Stimulated activated CD4-positive, alpha-beta T cell treated with anti-CD3 and anti-CD28 coated beads, Interleukin-15, amount 100 ng/mL, for 1 hour (primary cell): ENCODE results near the gene KCNC3.

Experiments used
- DNase-seq, 2 donors: peaks; one replicate each; pipeline ENCODE4 v3.0.0-alpha.2; 2020; ENCODE audit warnings: low read depth in 1 of 2, low spot score in 1 of 2

Gene KCNC3

DNA sequence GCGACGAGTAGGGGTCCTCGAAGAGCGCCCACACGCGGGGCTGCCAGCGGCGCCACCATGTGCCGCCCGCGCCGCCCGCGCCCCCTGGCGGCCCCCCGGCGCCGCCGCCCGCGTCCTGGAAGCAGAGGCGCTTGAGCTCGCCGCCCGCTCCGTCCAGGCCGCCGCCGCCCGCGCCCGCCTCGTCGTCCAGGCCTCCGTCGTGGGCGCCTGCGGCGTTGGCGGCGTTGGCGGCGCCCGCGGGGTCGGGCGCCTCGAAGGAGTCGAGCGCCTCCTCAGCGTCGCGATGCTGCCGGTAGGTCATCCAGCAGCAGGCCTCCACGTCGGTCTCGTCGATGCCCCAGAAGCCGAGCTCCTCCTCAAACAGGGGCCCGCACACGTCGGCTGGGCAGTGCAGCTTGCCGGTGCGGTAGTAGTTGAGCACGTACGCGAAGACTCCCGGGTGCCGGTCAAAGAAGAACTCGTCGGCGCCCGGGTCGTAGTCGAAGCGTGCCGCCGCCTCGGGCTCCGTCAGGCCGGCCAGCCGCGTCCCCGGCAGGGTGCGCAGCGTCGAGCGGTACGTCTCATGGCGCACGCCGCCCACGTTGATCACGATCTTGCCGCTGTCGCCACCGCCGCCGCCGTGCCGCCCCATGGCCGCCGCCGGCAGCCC, 829 bp downstream of the KCNC3 start:
- no peak for DNase-seq

- DNase-seq: no peak
These were observed 1.5 kb downstream of the KCNC3 start for GRCh38 chr19:50327461-50328223.

- DNase-seq: no peak
These were observed 2.2 kb downstream of the KCNC3 start for GRCh38 chr19:50327013-50327412.

DNA sequence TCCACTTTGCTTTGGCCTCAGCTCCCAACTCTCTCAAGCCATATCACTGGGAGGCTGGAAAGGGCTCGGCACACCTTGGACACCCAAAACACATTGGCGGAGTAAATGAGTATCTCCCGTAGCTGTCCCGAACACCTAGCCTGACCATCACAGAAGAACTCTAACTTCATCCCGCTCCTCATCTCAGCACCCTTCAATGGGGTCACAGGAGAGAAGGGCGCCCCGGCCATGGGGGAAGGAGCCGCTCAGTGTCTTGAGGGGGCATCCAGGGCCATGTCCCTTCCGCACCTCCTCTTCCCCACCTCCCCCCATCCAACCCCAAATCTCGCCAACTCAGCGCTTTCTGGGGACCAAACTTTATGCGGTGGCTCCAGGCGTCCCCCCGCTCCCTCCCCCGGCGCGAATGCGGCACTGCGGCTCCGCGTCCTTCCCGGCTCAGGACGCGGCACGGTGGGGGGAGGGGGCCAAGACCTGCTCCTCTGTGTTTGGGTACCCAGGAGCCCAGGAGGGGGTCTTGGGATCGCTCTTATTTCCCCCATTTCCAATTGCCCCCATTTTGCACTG, 3.0 kb downstream of the KCNC3 start:
- no peak for DNase-seq

- peak; percentile 48 to 72 for DNase-seq
These were observed 3.7 kb downstream of the KCNC3 start for GRCh38 chr19:50325310-50326100.

- DNase-seq: no peak
These were observed 4.8 kb downstream of the KCNC3 start for GRCh38 chr19:50324331-50324730.

- DNase-seq: no peak
These were observed 5.4 kb downstream of the KCNC3 start for GRCh38 chr19:50323782-50324133.

- no peak for DNase-seq
These were observed 6.0 kb downstream of the KCNC3 start for GRCh38 chr19:50322931-50323781.

DNA sequence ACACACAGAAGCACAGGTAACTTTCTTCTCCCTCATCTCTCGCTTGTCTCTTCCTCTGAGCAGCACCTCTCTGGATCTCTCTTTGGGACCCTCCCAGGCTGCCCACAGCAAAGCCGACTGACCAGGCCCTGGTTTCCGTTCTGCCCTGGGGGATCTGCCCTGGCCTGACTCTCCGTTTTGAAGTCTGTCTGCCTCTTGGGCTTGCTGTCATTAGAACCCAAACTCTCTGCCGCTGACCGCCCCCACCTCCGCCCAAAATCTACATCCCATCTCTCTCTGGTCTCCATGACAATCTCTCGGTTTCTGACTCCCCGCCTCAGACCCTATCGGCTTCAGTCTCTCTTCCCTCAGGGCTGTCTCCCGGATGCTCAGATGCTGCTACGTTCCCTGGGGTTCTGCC, 6.9 kb downstream of the KCNC3 start:
- DNase-seq: no peak

DNA sequence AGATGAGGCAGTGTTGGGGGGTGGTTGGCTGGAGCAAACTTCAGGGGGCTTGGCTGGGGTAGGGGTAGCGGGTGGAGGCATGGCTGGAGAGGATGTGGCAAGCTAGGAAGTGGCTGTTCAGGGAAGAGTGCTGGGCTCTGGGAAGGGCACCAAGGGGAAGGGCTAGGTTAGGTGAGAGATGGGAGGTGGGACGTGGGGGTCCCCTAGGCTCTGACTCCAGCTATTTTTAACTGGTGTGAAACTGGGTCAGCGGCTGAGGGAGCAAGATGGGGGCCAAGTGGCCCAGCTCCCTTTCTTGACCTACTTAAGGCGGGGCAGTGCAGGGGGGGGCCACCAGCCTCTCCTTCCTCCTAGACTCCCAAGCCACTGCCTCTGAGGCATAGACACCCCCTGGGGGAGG, 7.3 kb downstream of the KCNC3 start:
- DNase-seq: no peak

DNA sequence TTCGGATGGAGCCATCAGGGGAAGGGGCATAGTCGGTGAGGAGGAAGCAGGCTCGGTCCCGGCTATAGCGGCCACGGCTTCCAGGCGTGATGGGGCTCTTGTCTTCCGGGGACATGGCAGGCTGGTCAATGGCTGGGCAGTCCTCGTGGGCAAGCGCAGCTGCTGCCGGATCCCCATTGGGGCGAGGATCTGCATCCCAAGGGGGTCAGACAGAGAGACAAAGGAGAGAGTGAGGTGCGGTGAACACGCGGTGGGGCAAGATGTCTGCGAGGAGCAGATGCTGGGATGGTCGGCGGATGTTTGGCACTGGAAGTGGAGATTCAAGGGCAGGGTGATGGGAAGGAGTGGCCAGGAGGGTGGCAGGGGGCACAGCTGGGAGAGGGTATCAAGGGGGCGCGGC, 8.6 kb downstream of the KCNC3 start:
- no peak for DNase-seq

GRCh38 chr19:50320051-50320450, 9.1 kb downstream of the KCNC3 start:
- DNase-seq: no peak

DNA sequence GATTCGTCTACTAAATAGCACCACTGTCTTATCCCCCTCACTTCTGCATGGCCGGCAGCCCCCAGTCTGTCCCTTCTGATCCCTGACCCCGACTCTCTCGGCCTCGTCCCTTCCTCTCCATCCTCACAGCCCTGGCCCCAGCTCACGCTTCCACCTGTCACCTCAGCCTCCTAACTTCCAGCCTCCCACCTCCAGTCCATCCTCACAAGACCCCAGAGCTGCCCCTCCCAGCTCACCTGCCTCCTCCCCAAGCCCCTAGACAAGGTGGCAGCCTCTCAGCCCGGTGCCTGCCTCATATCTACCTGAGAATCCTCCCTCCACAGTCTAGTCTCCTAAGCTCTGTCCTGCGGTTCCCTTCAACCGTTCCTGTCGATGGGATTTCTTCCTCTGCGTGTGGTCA, 10.0 kb downstream of the KCNC3 start:
- no peak for DNase-seq

DNA sequence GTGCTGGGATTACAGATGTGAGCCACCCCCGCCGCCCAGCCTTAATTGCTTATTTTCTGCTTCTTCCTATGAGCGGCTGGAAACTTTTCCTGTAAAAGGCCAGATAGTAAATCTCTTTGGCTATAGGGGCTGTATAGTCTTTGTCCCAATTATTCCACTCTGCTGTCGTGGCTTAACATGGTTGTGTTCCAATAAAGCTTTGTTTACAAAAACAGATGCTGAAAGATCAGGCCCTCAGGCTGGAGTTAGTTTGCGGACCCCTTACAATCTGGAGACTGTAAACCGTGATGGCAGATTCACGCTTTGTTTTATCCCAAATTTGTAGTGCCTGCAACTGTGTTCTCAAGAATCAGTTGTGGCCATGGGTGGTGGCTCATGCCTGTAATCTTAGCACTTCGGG, 10.7 kb downstream of the KCNC3 start:
- no peak for DNase-seq

DNA sequence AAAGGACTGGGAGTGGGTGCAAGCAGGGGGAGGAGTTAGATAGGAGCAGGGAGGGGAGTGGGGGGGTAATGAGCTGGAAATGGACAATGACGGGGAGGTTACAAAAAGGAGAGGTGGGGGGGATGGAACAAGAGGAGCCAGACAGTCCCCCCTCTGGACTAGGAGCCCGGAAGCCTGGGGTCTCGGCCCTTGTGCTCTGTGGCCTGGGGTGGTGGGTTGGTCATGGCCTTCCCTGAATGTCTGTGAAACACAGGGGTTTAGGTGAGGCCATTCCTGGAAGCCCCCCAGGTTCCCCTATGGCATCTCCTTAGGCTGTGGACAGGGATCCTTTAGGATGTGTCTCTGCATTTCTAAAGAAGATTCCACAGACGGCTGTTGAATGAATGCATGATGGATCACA, 12.1 kb downstream of the KCNC3 start:
- DNase-seq: no peak

DNA sequence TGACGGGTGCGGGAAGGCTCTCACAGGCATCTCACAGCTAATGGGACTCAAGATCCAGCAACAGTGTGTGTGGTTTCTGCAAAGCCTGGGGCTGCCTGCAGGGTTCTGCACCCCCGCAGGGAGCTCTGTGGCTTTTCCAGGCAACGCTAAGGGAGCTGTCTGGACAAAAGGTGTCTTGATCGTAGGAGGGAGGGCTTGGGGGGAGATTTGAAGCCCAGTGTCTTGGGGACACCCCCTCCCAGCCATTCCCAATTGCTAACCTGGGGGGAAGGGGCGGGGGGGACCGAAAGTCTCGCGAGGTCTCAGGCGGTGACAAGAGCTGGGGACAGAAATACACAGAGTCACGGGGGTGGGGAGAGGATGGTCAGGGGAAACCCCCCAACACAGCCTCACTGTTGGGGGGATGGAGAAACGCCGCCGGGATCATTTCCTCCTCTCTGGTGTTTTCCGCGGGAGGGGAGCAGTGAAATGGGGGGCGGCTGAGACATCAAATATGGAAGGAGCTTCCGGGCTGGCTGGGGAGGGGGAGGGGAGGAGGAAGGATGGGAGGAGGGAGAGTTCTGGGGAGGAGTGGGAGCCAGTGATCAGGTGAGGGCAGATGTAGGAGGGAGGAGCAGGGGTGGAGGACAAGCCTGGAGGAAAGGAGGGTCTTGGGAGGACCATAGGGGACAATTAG, 13.3 kb downstream of the KCNC3 start:
- DNase-seq: no peak

- no peak for DNase-seq
These were observed 14.2 kb downstream of the KCNC3 start for GRCh38 chr19:50314724-50315708.

DNA sequence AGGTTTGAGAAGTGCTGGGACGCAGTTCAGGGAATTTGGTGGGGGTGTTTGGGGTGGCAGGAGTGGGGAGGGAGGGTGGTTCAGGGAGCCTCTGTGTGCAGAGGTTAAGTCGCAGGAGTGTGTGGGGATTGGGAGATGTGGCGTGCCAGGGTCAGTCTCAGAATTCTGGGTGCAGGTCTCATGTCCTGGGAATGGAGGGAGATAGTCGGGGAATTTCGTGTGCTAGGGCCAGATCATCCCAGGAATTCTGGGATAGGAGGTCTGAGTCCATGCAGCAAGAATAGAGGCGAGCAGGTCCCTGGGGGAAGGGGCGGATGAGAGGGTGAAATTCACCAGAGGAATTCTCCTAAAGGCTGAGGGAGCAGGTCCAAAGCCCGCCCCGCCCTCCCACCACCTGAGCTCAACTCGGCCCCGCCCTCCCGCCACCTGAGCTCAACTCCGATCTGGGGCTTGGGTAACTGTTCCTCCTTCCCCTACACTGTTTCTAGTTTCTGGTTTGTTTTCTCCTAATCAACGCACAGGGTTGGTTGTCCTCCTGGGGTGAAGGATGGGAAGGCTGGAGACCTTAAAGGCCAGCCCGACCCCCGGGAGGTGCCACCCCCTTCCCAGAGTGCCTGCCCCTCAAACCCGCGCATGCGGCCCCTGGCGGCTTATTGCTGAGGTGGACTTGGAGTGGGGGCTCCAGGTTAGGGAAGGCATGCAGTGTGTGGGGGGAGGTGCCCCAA, 15.2 kb downstream of the KCNC3 start:
- no peak for DNase-seq
